RWPE1 (cell line): ENCODE data around the gene LRRC15.

Experiments
- CTCF ChIA-PET: fragments of 350-600 bp; sonication (Branson Sonifier 250); formaldehyde crosslinking; extraction: SDS; loops from one replicate; lab custom pipeline; 2021; lab: Yijun Ruan, JAX
- POLR2A ChIA-PET: fragments of 400-600 bp; formaldehyde crosslinking; extraction: SDS; loops from one replicate; lab custom pipeline; 2020; ENCODE audit warnings: antibody characterized with exemption; ENCODE audit not compliant: low non-redundant PET; lab: Yijun Ruan, JAX
- DNase-seq: peaks from one replicate; pipeline ENCODE4 v3.0.0; 2012; ENCODE audit warnings: low spot score
- H3K27ac ChIP-seq: fragments of 450-650 bp; 2 replicates; pipeline ENCODE4 v1.5.1; 2017
- CTCF ChIP-seq: fragments of 450-650 bp; conservative IDR thresholded peaks from 2 replicates; pipeline ENCODE4 v1.5.1; 2017; ENCODE audit warnings: low read depth, mild to moderate bottlenecking

LRRC15 gene

GRCh38 chr3:194369522-194370279 is at the start of gene LRRC15:
LRRC15 (minus strand) TSS chr3:194369743; CDS start chr3:194361043, 8,700 bp downstream.
- H3K27ac ChIP-seq: no peak within 1 kb of the TSS
- ChIA-PET CTCF (interaction anchor here (0.9 kb wide), 1 partner anchor 26 kb away, joined by 4 read pairs; no protein-coding TSS in a partner anchor), POLR2A (no interaction called here)
- TF ChIP-seq CTCF: no peak
- peak; percentile 22 for DNase-seq

GRCh38 chr3:194418671-194419070 is 49.1 kb upstream of the LRRC15 start:
- DNase-seq: no peak
- ChIA-PET POLR2A (no interaction called here), CTCF (no interaction called here)
- no peak for TF ChIP-seq CTCF
- no peak overlapping the region for H3K27ac ChIP-seq

- no peak for TF ChIP-seq CTCF
- ChIA-PET POLR2A (no interaction called here), CTCF (interaction anchor here (0.7 kb wide), 1 partner anchor 284 kb away, joined by 4 read pairs; no protein-coding TSS in a partner anchor)
- no peak overlapping the region for H3K27ac ChIP-seq
- no peak for DNase-seq
Measured at GRCh38 chr3:194407423-194407822, 37.9 kb upstream of the LRRC15 start.

GRCh38 chr3:194405766-194406165 is 36.2 kb upstream of the LRRC15 start:
- POLR2A ChIA-PET: no interaction called here
- H3K27ac ChIP-seq: no peak overlapping the region
- no peak for DNase-seq
- CTCF ChIA-PET: interaction anchor here (0.8 to 1.1 kb wide), 5 partner anchors 12 to 72 kb away, joined by 3 to 4 read pairs (median 4); no protein-coding TSS in a partner anchor
- no peak for TF ChIP-seq CTCF

- ChIA-PET POLR2A (no interaction called here), CTCF (interaction anchor here (0.7 to 1.1 kb wide), 4 partner anchors 10 to 627 kb away, joined by 3 to 5 read pairs (median 4); no protein-coding TSS in a partner anchor)
- DNase-seq: peak; percentile 18
- TF ChIP-seq CTCF: peak; percentile 72
- H3K27ac ChIP-seq: no peak overlapping the region
Measured at GRCh38 chr3:194404365-194405140, 35.0 kb upstream of the LRRC15 start.

- no peak for DNase-seq
- H3K27ac ChIP-seq: no peak overlapping the region
- CTCF ChIA-PET: interaction anchor here (0.6 to 1.8 kb wide), 2 partner anchors 10 to 31 kb away, joined by 5 to 9 read pairs; no protein-coding TSS in a partner anchor
- POLR2A ChIA-PET: no interaction called here
- no peak for TF ChIP-seq CTCF
Measured at GRCh38 chr3:194401868-194402329, 32.4 kb upstream of the LRRC15 start.
